ENCODE measurements around the gene DNAH3. TPM values are rescaled to one million over a fixed set of nuclear protein-coding genes. Genes with fewer than 3 reads are reported as not detected.
"Not testable (repeated sequence)": the region's sequence is repeated elsewhere in the genome, so short reads cannot be mapped to it uniquely, and the experiment has no call there.

Gene DNAH3
- total RNA-seq, 1 experiment from 2014 or later, result 0.57 TPM

DNA sequence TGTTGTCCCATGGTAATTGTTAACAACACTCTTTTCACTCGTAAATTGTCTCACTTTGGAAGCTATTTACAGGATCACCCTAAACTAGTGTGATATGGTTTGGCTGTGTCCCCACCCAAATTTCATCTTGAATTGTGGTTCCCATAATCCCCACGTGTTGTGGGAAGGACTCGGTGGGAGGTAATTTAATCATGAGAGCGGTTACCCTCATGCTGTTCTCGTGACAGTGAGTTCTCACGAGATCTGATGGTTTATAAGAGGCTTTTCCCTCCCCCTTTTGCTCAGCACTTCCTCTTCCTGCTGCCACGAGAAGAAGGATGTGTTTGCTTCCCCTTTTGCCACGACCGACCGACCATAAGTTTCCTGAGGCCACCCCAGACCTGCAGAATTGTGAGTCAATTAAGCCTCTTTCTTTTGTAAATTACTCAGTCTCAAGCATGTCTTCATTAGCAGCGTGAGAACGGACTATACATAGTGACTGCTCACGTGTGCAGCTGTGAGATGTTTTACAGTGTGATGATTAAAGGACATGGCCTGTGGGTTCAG is 34.4 kb downstream of the DNAH3 start (continued):
- TF ChIP-seq, protein P1, sequence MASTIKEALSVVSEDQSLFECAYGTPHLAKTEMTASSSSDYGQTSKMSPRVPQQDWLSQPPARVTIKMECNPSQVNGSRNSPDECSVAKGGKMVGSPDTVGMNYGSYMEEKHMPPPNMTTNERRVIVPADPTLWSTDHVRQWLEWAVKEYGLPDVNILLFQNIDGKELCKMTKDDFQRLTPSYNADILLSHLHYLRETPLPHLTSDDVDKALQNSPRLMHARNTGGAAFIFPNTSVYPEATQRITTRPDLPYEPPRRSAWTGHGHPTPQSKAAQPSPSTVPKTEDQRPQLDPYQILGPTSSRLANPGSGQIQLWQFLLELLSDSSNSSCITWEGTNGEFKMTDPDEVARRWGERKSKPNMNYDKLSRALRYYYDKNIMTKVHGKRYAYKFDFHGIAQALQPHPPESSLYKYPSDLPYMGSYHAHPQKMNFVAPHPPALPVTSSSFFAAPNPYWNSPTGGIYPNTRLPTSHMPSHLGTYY (CRISPR knock-in tag; IDR thresholded peaks at IDR 0.05), result no peak
- TF ChIP-seq ZNF263 (CRISPR knock-in tag; IDR thresholded peaks at IDR 0.05; ENCODE audit: low read depth) (no peak), ZNF138 (CRISPR knock-in tag; conservative IDR thresholded peaks at IDR 0.05) (no peak), IRF2 (CRISPR knock-in tag; IDR thresholded peaks at IDR 0.05; ENCODE audit: borderline replicate concordance, low read depth) (no peak)
- TF ChIP-seq, protein P2, sequence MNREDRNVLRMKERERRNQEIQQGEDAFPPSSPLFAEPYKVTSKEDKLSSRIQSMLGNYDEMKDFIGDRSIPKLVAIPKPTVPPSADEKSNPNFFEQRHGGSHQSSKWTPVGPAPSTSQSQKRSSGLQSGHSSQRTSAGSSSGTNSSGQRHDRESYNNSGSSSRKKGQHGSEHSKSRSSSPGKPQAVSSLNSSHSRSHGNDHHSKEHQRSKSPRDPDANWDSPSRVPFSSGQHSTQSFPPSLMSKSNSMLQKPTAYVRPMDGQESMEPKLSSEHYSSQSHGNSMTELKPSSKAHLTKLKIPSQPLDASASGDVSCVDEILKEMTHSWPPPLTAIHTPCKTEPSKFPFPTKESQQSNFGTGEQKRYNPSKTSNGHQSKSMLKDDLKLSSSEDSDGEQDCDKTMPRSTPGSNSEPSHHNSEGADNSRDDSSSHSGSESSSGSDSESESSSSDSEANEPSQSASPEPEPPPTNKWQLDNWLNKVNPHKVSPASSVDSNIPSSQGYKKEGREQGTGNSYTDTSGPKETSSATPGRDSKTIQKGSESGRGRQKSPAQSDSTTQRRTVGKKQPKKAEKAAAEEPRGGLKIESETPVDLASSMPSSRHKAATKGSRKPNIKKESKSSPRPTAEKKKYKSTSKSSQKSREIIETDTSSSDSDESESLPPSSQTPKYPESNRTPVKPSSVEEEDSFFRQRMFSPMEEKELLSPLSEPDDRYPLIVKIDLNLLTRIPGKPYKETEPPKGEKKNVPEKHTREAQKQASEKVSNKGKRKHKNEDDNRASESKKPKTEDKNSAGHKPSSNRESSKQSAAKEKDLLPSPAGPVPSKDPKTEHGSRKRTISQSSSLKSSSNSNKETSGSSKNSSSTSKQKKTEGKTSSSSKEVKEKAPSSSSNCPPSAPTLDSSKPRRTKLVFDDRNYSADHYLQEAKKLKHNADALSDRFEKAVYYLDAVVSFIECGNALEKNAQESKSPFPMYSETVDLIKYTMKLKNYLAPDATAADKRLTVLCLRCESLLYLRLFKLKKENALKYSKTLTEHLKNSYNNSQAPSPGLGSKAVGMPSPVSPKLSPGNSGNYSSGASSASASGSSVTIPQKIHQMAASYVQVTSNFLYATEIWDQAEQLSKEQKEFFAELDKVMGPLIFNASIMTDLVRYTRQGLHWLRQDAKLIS (CRISPR knock-in tag; IDR thresholded peaks at IDR 0.05; ENCODE audit: borderline replicate concordance), result no peak

DNA sequence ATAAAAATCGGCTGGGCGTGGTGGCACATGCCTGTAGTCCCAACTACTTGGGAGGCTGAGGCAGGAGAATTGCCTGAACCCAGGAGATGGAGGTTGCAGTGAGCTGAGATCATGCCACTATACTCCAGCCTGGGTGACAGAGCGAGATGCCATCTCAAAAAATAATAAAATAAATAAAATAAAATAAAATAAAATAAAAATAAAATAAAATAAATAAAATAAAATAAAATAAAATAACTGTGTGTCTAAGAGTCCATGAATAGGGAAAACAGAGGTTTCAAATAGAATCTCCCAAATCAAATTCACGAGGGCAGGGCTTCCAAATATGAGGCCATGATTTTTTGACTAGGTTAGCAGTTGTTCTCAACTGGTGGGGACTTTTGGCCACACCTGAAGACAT is 35.1 kb downstream of the DNAH3 start:
- POLR2A ChIA-PET; H3K36me3 Mint-ChIP-seq; ATAC-seq; H3K27me3 Mint-ChIP-seq (ENCODE audit: low read depth); CTCF ChIA-PET; DNase-seq (ENCODE audit: low spot score); H3K4me3 Mint-ChIP-seq; H3K9me3 Mint-ChIP-seq: not testable (repeated sequence)
- H3K4me1 Mint-ChIP-seq, result peaks cover 20% of the 10 kb centered on the region
- H3K27ac Mint-ChIP-seq, result 0 out of 2 replicates have a peak overlapping the region, but pooled peaks have one; percentile 84
- TF ChIP-seq HMGA2 (CRISPR knock-in tag; IDR thresholded peaks at IDR 0.05), result peak; percentile 98

DNA sequence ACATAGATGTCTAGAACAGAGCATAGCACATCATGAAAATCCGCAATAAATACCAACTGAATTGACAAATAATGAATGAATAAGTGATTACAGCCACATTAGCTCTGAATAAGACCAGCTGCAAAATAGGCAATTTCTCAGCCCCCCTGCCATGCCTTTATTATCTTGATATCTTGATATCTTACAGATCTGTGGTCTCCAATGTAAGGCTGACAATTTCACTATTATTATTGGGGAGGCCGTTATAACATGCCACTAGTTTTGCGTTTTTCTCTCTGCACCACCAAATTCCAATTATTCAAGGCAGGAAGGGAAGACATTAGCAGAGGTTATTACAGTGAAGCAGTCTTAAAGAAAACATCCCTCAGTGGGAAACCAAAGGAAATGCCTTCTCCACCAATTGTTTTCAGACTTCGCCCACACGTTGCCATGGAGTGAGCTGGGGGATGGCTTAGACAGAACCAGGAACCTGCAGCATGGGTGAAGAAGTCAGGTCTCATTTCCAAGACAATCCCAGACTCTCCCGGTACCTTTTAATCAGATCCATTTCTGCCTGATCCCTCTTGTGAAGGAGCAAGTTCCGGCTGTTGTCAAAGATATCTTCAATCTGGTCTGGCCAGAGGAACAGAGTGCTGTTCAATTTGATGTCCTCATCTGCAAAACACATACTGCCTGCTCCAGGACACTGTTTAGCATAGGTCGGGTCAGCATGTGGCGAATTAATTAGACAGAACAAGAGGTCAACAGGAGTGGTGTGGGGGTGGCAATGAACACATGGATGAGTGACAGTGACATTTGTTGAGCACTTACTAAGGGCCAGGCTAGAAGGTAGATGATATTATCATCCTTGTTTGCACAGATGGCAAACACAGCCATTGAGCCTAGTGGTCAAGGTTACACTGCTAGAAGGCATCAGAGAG is 46.4 kb downstream of the DNAH3 start:
- H3K27me3 Mint-ChIP-seq (ENCODE audit: low read depth), result no peaks in the 10 kb centered on the region
- no peak overlapping the region for H3K4me3 Mint-ChIP-seq
- H3K9me3 Mint-ChIP-seq, result no peaks in the 10 kb centered on the region
- POLR2A ChIA-PET, result no interaction called here
- CTCF ChIA-PET, result interaction anchor here (0.6 kb wide), 1 partner anchor 17 kb away, joined by 4 read pairs; no protein-coding TSS in a partner anchor
- DNase-seq (ENCODE audit: low spot score) (no peak), ATAC-seq (no peak; the same call in 1 of the 2 replicates)
- H3K36me3 Mint-ChIP-seq, result no peaks in the 10 kb centered on the region
- H3K27ac Mint-ChIP-seq, result no peak overlapping the region
- peaks cover 14% of the 10 kb centered on the region for H3K4me1 Mint-ChIP-seq
- TF ChIP-seq JUN (CRISPR knock-in tag; IDR thresholded peaks at IDR 0.05) (no peak), ZBTB21 (CRISPR knock-in tag; IDR thresholded peaks at IDR 0.05; ENCODE audit: borderline replicate concordance) (no peak), GTF2I (CRISPR knock-in tag; conservative IDR thresholded peaks at IDR 0.05) (no peak), NFATC4 (CRISPR knock-in tag; IDR thresholded peaks at IDR 0.05) (no peak), ESRRA (CRISPR knock-in tag; IDR thresholded peaks at IDR 0.05; ENCODE audit: borderline replicate concordance) (no peak), RORB (CRISPR knock-in tag; IDR thresholded peaks at IDR 0.05) (no peak)
- TF ChIP-seq, protein P3, sequence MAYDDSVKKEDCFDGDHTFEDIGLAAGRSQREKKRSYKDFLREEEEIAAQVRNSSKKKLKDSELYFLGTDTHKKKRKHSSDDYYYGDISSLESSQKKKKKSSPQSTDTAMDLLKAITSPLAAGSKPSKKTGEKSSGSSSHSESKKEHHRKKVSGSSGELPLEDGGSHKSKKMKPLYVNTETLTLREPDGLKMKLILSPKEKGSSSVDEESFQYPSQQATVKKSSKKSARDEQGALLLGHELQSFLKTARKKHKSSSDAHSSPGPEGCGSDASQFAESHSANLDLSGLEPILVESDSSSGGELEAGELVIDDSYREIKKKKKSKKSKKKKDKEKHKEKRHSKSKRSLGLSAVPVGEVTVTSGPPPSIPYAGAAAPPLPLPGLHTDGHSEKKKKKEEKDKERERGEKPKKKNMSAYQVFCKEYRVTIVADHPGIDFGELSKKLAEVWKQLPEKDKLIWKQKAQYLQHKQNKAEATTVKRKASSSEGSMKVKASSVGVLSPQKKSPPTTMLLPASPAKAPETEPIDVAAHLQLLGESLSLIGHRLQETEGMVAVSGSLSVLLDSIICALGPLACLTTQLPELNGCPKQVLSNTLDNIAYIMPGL (CRISPR knock-in tag; IDR thresholded peaks at IDR 0.05), result no peak
- TF ChIP-seq, protein P4, sequence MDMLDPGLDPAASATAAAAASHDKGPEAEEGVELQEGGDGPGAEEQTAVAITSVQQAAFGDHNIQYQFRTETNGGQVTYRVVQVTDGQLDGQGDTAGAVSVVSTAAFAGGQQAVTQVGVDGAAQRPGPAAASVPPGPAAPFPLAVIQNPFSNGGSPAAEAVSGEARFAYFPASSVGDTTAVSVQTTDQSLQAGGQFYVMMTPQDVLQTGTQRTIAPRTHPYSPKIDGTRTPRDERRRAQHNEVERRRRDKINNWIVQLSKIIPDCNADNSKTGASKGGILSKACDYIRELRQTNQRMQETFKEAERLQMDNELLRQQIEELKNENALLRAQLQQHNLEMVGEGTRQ (CRISPR knock-in tag; IDR thresholded peaks at IDR 0.05), result no peak
- TF ChIP-seq, protein P5, sequence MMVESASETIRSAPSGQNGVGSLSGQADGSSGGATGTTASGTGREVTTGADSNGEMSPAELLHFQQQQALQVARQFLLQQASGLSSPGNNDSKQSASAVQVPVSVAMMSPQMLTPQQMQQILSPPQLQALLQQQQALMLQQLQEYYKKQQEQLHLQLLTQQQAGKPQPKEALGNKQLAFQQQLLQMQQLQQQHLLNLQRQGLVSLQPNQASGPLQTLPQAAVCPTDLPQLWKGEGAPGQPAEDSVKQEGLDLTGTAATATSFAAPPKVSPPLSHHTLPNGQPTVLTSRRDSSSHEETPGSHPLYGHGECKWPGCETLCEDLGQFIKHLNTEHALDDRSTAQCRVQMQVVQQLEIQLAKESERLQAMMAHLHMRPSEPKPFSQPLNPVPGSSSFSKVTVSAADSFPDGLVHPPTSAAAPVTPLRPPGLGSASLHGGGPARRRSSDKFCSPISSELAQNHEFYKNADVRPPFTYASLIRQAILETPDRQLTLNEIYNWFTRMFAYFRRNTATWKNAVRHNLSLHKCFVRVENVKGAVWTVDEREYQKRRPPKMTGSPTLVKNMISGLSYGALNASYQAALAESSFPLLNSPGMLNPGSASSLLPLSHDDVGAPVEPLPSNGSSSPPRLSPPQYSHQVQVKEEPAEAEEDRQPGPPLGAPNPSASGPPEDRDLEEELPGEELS (CRISPR knock-in tag; IDR thresholded peaks at IDR 0.05), result no peak
- TF ChIP-seq, protein P6, sequence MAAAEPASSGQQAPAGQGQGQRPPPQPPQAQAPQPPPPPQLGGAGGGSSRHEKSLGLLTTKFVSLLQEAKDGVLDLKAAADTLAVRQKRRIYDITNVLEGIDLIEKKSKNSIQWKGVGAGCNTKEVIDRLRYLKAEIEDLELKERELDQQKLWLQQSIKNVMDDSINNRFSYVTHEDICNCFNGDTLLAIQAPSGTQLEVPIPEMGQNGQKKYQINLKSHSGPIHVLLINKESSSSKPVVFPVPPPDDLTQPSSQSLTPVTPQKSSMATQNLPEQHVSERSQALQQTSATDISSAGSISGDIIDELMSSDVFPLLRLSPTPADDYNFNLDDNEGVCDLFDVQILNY (CRISPR knock-in tag; IDR thresholded peaks at IDR 0.05), result no peak
- TF ChIP-seq, protein P7, sequence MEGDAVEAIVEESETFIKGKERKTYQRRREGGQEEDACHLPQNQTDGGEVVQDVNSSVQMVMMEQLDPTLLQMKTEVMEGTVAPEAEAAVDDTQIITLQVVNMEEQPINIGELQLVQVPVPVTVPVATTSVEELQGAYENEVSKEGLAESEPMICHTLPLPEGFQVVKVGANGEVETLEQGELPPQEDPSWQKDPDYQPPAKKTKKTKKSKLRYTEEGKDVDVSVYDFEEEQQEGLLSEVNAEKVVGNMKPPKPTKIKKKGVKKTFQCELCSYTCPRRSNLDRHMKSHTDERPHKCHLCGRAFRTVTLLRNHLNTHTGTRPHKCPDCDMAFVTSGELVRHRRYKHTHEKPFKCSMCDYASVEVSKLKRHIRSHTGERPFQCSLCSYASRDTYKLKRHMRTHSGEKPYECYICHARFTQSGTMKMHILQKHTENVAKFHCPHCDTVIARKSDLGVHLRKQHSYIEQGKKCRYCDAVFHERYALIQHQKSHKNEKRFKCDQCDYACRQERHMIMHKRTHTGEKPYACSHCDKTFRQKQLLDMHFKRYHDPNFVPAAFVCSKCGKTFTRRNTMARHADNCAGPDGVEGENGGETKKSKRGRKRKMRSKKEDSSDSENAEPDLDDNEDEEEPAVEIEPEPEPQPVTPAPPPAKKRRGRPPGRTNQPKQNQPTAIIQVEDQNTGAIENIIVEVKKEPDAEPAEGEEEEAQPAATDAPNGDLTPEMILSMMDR (IDR thresholded peaks at IDR 0.05), result no peak
